ENCODE results near the gene APOBEC3C. TPM values are rescaled to one million over a fixed set of nuclear protein-coding genes. Genes with fewer than 3 reads are reported as not detected.
"Not testable (repeated sequence)": the region's sequence is repeated elsewhere in the genome, so short reads cannot be mapped to it uniquely, and the experiment has no call there.

The APOBEC3C gene
- total RNA-seq, 1 donor from 2014 or later = 28.6 TPM

DNA sequence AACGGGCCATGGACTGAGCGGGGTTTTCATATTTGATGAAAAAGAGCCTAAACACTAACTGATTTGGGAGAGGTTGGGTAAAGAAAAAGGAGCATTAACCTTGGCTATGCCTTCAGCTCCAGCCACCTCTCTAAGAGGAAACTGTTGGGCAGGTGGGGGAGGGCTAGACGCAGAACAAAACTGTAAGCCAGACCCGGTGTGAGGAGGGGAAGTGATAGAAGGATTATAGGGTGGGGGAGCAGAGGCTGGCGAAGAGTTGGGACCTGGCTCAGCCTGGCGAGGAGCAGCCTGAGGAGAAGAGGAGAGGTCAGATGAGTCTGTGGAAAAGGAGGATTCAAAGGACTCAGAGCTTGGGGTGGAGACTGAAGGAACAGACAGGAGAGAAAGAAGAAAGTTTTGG lies 47.2 kb downstream of the APOBEC3C start:
- DNase-seq (ENCODE audit: low spot score) = not testable (repeated sequence)

DNA sequence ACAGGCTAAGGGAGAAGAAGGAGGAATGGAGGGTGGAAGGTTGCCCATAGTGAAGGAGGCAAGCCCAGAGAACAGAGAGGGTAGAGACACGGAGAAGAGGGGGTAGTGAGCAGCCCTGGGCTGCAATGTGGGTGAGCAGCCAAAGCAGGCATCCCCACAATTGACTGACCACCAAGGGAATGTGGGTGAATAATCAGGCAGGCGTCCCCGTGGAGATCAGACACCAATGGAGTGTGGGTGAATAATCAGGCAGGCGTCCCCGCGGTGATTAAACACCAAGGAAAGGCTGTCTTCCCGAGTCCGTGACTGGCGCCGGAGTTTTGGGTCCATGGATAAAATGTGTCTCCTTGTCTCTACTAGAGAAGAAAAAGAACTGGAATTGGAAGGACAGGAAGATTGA lies 47.9 kb downstream of the APOBEC3C start:
- not testable (repeated sequence) for DNase-seq (ENCODE audit: low spot score)

DNA sequence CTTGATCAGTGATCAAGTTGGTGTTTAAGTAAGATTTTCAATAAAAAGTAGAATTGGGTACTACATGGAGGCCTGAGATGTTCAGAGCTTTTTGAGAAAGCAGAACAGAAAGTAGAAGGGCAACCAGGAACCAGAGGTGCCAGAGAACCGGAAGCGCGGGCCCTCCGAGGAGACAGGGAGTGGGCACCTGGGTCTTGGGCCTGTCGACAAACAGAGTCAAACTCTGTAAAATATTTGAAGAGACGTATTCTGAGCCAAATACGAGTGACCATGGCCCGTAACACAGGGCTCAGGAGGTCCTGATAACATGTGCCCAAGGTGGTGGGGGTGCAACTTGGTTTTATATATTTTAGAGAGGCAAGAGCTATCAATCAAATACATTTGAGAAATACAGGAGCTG lies 49.8 kb downstream of the APOBEC3C start:
- DNase-seq (ENCODE audit: low spot score) = not testable (repeated sequence)

DNA sequence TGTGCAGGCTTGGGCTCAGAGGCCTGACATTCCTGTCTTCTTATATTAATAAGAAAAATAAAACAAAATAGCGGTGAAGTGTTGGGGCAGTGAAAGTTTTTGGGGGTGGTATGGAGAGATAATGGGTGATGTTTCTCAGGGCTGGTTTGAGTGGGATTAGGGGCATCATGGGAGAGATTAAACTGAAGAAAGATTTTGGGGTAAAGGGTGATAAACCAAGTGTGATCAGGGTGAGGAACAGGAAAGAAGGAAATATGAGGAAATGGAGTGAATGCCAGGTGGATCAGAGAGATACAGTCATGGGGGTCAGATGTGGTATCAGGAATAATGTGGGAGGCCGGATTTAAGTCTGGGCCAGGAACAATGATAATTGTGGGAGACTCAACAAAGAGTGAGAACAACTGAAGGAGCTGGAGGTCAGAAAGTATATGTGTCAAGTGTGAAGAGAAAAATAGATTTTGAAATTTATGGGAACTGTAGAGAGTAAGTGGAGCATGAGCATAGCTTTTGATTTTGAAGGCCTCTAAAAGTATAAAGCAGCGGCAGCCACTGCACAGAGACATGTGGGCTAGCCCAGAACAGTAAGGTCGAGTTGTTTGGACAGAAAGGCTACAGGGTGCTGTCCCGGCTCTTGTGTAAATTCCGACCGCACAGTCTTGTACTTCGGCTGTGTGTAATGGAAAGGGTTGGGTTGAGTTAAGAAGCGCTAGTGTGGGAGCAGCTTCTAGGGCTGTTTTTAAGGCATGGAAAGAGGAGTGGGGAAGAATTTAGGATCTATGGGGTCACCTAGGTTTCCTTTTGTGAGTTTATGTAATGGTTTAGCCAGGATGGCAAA lies 52.6 kb downstream of the APOBEC3C start:
- DNase-seq (ENCODE audit: low spot score) = not testable (repeated sequence)

DNA sequence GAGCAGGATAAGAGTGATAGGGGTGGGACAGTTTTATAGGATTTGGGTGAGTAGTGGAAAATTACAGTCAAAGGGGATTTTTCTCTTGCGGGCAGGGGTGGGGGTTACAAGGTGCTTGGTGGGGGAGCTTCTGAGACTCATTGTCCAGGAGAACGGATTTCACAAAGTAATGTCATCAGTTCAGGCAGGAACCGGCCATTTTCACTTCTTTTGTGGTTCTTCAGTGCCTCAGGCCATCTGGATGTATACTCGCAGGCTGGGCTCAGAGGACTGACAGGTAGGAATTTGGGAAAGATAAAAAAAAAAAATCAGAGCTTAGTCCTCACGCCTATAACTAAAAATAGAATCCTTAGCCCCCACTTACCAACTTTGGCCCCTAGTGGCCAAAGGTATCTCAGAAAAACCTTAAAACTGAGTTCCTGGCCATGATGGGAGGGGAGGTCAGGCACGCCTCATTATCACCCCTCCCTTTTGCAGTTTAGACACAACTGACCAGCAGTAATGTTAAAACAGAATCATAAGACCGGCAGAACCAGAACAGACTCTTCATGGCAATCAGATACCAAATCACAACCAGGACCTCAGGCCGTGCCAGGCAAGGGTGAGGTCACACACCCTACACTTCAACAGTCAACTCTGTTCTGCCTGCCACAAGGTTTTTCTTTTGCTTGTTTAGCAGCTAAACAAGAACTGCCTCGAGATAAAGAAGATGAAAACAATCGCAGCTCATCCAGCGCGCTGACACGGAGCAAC lies 54.2 kb downstream of the APOBEC3C start:
- no peak for DNase-seq (ENCODE audit: low spot score)

Other genes with a start within 250 kb of the APOBEC3C start
- 30.0 TPM for gene DNAL4, start 220.1 kb upstream of the APOBEC3C start, total RNA-seq
- 15.0 TPM for gene NPTXR, start 170.2 kb upstream of the APOBEC3C start, total RNA-seq
- 97.5 TPM for gene CBX6, start 142.0 kb upstream of the APOBEC3C start, total RNA-seq
- not detected for gene APOBEC3A, start 56.6 kb upstream of the APOBEC3C start, total RNA-seq
- gene APOBEC3B, start 31.9 kb upstream of the APOBEC3C start, total RNA-seq = 1.8 TPM
- 8.4 TPM for gene APOBEC3D, start 6.9 kb downstream of the APOBEC3C start, total RNA-seq
- gene APOBEC3F, start 26.6 kb downstream of the APOBEC3C start, total RNA-seq = 14.4 TPM
- gene APOBEC3G, start 63.0 kb downstream of the APOBEC3C start, total RNA-seq = 7.7 TPM
- gene APOBEC3H, start 83.0 kb downstream of the APOBEC3C start, total RNA-seq = 1.4 TPM
- gene CBX7, start 138.4 kb downstream of the APOBEC3C start, total RNA-seq = 76.5 TPM
- gene PDGFB, start 230.7 kb downstream of the APOBEC3C start, total RNA-seq = 14.6 TPM

All from mucosa of gallbladder (tissue), 1 donor.